H1 (cell line): ENCODE data around the gene CEACAM21. TPM values are rescaled to one million over a fixed set of nuclear protein-coding genes. Genes with fewer than 3 reads are reported as not detected.

Experiments used
- BRCA1 ChIP-seq: IDR thresholded peaks from 2 replicates; pipeline ENCODE4 v1.6.1; 2012; ENCODE audit warnings: low read depth, low read length, improper control_type of control experiment
- NRF1 ChIP-seq: IDR thresholded peaks from 2 replicates; pipeline ENCODE4 v1.6.1; 2011; ENCODE audit warnings: mild to moderate bottlenecking, low read depth, low read length, improper control_type of control experiment
- RNF2 ChIP-seq: fragments of 200-900, 300-1000 bp; sonication (generic); IDR thresholded peaks from 2 replicates; pipeline ENCODE4 v1.7.1; 2016; ENCODE audit warnings: borderline replicate concordance, low read depth, mild to moderate bottlenecking, antibody characterized with exemption, low read length; ENCODE audit not compliant: poor library complexity, severe bottlenecking; ENCODE audit errors: missing control alignments
- polyA plus RNA-seq, 7 experiments: library from polyadenylated mRNA; depleted of rRNA in 3 of 7; stranded (reverse) in 5 of 7; unstranded in 2 of 7; fragments of >200 nt in 5 of 7; fragments of 200-250 nt in 2 of 7; gene quantifications; 1 replicate in 5 of 7; 2 replicates in 1 of 7; 4 replicates in 1 of 7; pipeline versions ENCODE4 v1.2.1 to v1.2.3, GENCODE V29; 2011 to 2013; ENCODE audit warnings: missing spikeins in 2 of 7, mixed read lengths in 2 of 7
- total RNA-seq: library from RNA; stranded (reverse); fragmentation: NEBNext Ultra II Directional; extraction: Animal tissue kit (Norgen Biotek cat#: 25700); gene quantifications from 2 replicates; pipeline ENCODE4 v1.2.1, GENCODE V29; 2021

The CEACAM21 gene
- total and polyA plus RNA-seq, 2 of the 8 experiments (the other 6 are each of a cell fraction or from before 2014, with no cell fraction given): not detected

GRCh38 chr19:41610789-41611188 lies 34.8 kb downstream of the CEACAM21 start (continued):
- TF ChIP-seq RNF2 (no peak), BRCA1 (no peak), NRF1 (no peak)
